Activated CD4-positive, alpha-beta T cell treated with anti-CD3 and anti-CD28 coated beads for 36 hours (primary cell): ENCODE data around the gene ADH6. TPM values are rescaled to one million over a fixed set of nuclear protein-coding genes. Genes with fewer than 3 reads are reported as not detected.
"Not testable (repeated sequence)": the region's sequence is repeated elsewhere in the genome, so short reads cannot be mapped to it uniquely, and the experiment has no call there.

Experiments used
- ATAC-seq: fragments of 200-7000 bp; cut with Tn5 transposase; one replicate; pipeline ENCODE4 v1.10.0; 2021; ENCODE audit warnings: mild to moderate bottlenecking, moderate library complexity
- CTCF ChIA-PET: fragments of 350-600 bp; sonication (Branson Sonifier 250); formaldehyde crosslinking; loops from one replicate; lab custom pipeline; 2021; ENCODE audit warnings: antibody characterized with exemption; lab: Charles Lee
- POLR2A ChIA-PET: fragments of 350-600 bp; sonication (Branson Sonifier 250); formaldehyde crosslinking; loops from one replicate; lab custom pipeline; 2021; ENCODE audit warnings: antibody characterized with exemption, inconsistent platforms; lab: Charles Lee
- DNase-seq: peaks from one replicate; pipeline ENCODE4 v3.0.0-alpha.2; 2020
- H3K27ac Mint-ChIP-seq: one replicate; pipeline ENCODE4 v1.8.0; 2021; ENCODE audit warnings: mixed read lengths
- H3K27me3 Mint-ChIP-seq: one replicate; pipeline ENCODE4 v1.8.0; 2021; ENCODE audit warnings: mixed read lengths
- H3K36me3 Mint-ChIP-seq: one replicate; pipeline ENCODE4 v1.8.0; 2021; ENCODE audit warnings: low read depth, mixed read lengths
- H3K4me1 Mint-ChIP-seq: one replicate; pipeline ENCODE4 v1.8.0; 2021; ENCODE audit warnings: mixed read lengths
- H3K4me3 Mint-ChIP-seq: one replicate; pipeline ENCODE4 v1.8.0; 2021; ENCODE audit warnings: mild to moderate bottlenecking, moderate library complexity, mixed read lengths
- H3K9me3 Mint-ChIP-seq: one replicate; pipeline ENCODE4 v1.8.0; 2021; ENCODE audit warnings: low read depth, mixed read lengths
- intact Hi-C, 2 experiments: fragments of 100-400 bp; cut with DNase I in 1 of 2; cut with micrococcal nuclease in 1 of 2; formaldehyde crosslinking; loops; one replicate each; pipeline versions ENCODE4 v1.14.2 to v1.15.1; 2022 to 2024; cut with DNase I, micrococcal nuclease
- total RNA-seq, 2 experiments: library from RNA; stranded (reverse); gene quantifications; one replicate each; pipeline ENCODE4 v1.2.3, GENCODE V29; 2021

The ADH6 gene
- total RNA-seq, 2 experiments from 2014 or later, result not detected

- not testable (repeated sequence) for H3K4me3 Mint-ChIP-seq
Measured at GRCh38 chr4:99189900-99190299, 29.1 kb downstream of the ADH6 start.

GRCh38 chr4:99186029-99186428 is 33.0 kb downstream of the ADH6 start:
- ChIA-PET POLR2A (no interaction called here), CTCF (no interaction called here)
- Mint-ChIP-seq H3K9me3 (peaks cover 5% of the 10 kb centered on the region), H3K4me3 (no peak overlapping the region), H3K27ac (no peak overlapping the region), H3K4me1 (no peaks in the 10 kb centered on the region), H3K27me3 (no peaks in the 10 kb centered on the region), H3K36me3 (peaks cover 3% of the 10 kb centered on the region)
- ATAC-seq (no peak), DNase-seq (no peak)
- intact Hi-C loops, result no loop called here

More at GRCh38 chr4:99189900-99190299, 29.1 kb downstream of the ADH6 start:
- H3K27ac Mint-ChIP-seq, ATAC-seq, POLR2A ChIA-PET, H3K36me3 Mint-ChIP-seq, H3K27me3 Mint-ChIP-seq, H3K9me3 Mint-ChIP-seq, CTCF ChIA-PET, DNase-seq, intact Hi-C loops, H3K4me1 Mint-ChIP-seq: not testable (repeated sequence)

GRCh38 chr4:99185581-99185980 is 33.5 kb downstream of the ADH6 start:
- no peak for DNase-seq
- intact Hi-C loops, result no loop called here
- CTCF ChIA-PET, result no interaction called here
- Mint-ChIP-seq H3K4me3 (no peak overlapping the region), H3K4me1 (no peaks in the 10 kb centered on the region), H3K27me3 (no peaks in the 10 kb centered on the region), H3K9me3 (peaks cover 5% of the 10 kb centered on the region), H3K36me3 (peaks cover 3% of the 10 kb centered on the region), H3K27ac (no peak overlapping the region)
- ATAC-seq, result no peak
- POLR2A ChIA-PET, result no interaction called here

- ATAC-seq (no peak), DNase-seq (no peak)
- H3K27me3 Mint-ChIP-seq, result peaks cover 2% of the 10 kb centered on the region
- H3K27ac Mint-ChIP-seq, result no peak overlapping the region
- no peak overlapping the region for H3K4me3 Mint-ChIP-seq
- CTCF ChIA-PET, result no interaction called here
- no peaks in the 10 kb centered on the region for H3K4me1 Mint-ChIP-seq
- POLR2A ChIA-PET, result no interaction called here
- peaks cover 14% of the 10 kb centered on the region for H3K9me3 Mint-ChIP-seq
- intact Hi-C loops, result no loop called here
- peaks cover 5% of the 10 kb centered on the region for H3K36me3 Mint-ChIP-seq
Measured at GRCh38 chr4:99180382-99181070, 38.5 kb downstream of the ADH6 start.

- Mint-ChIP-seq H3K9me3 (peaks cover 14% of the 10 kb centered on the region), H3K4me3 (no peak overlapping the region), H3K4me1 (no peaks in the 10 kb centered on the region), H3K27me3 (peaks cover 2% of the 10 kb centered on the region), H3K36me3 (peaks cover 3% of the 10 kb centered on the region), H3K27ac (no peak overlapping the region)
- DNase-seq (no peak), ATAC-seq (no peak)
- intact Hi-C loops, result no loop called here
- POLR2A ChIA-PET, result no interaction called here
- CTCF ChIA-PET, result interaction anchor here (1.5 kb wide), 1 partner anchor 13 kb away, joined by 3 read pairs; no protein-coding TSS in a partner anchor
Measured at GRCh38 chr4:99179626-99180025, 39.4 kb downstream of the ADH6 start.

- CTCF ChIA-PET, result interaction anchor here (1.5 kb wide), 1 partner anchor 14 kb away, joined by 3 read pairs; no protein-coding TSS in a partner anchor
- POLR2A ChIA-PET, result no interaction called here
Measured at GRCh38 chr4:99179178-99179577, 39.9 kb downstream of the ADH6 start.

GRCh38 chr4:99166544-99166943 is 52.5 kb downstream of the ADH6 start:
- H3K27ac Mint-ChIP-seq, result no peak overlapping the region
- ChIA-PET POLR2A (no interaction called here), CTCF (interaction anchor here (0.7 kb wide), 1 partner anchor 925 kb away, joined by 3 read pairs; no protein-coding TSS in a partner anchor)
- no peaks in the 10 kb centered on the region for H3K4me1 Mint-ChIP-seq
- H3K4me3 Mint-ChIP-seq, result no peak overlapping the region
- no peaks in the 10 kb centered on the region for H3K9me3 Mint-ChIP-seq
- H3K36me3 Mint-ChIP-seq, result no peaks in the 10 kb centered on the region
- ATAC-seq (no peak), DNase-seq (no peak)
- intact Hi-C loops, result no loop called here
- no peaks in the 10 kb centered on the region for H3K27me3 Mint-ChIP-seq

More at GRCh38 chr4:99179178-99179577, 39.9 kb downstream of the ADH6 start:
- H3K36me3 Mint-ChIP-seq, result peaks cover 3% of the 10 kb centered on the region
- ATAC-seq, result no peak
- intact Hi-C loops, result no loop called here
- peaks cover 13% of the 10 kb centered on the region for H3K9me3 Mint-ChIP-seq
- H3K27ac Mint-ChIP-seq, result no peak overlapping the region
- H3K4me1 Mint-ChIP-seq, result no peaks in the 10 kb centered on the region
- no peak overlapping the region for H3K4me3 Mint-ChIP-seq
- no peak for DNase-seq
- peaks cover 2% of the 10 kb centered on the region for H3K27me3 Mint-ChIP-seq

- no peak overlapping the region for H3K4me3 Mint-ChIP-seq
- no peaks in the 10 kb centered on the region for H3K36me3 Mint-ChIP-seq
- DNase-seq (no peak), ATAC-seq (no peak)
- no peaks in the 10 kb centered on the region for H3K4me1 Mint-ChIP-seq
- no peak overlapping the region for H3K27ac Mint-ChIP-seq
- H3K27me3 Mint-ChIP-seq, result no peaks in the 10 kb centered on the region
- CTCF ChIA-PET, result interaction anchor here (0.7 kb wide), 1 partner anchor 925 kb away, joined by 3 read pairs; no protein-coding TSS in a partner anchor
- intact Hi-C loops, result no loop called here
- no peaks in the 10 kb centered on the region for H3K9me3 Mint-ChIP-seq
- POLR2A ChIA-PET, result no interaction called here
Measured at GRCh38 chr4:99165978-99166377, 53.1 kb downstream of the ADH6 start.

- no peak for DNase-seq
- no peak for ATAC-seq
- ChIA-PET CTCF (interaction anchor here (0.6 kb wide), 1 partner anchor 234 kb away, joined by 3 read pairs; no protein-coding TSS in a partner anchor), POLR2A (no interaction called here)
- no peaks in the 10 kb centered on the region for H3K4me1 Mint-ChIP-seq
- H3K9me3 Mint-ChIP-seq, result no peaks in the 10 kb centered on the region
- intact Hi-C loops, result no loop called here
- H3K36me3 Mint-ChIP-seq, result no peaks in the 10 kb centered on the region
- H3K4me3 Mint-ChIP-seq, result no peak overlapping the region
- H3K27me3 Mint-ChIP-seq, result no peaks in the 10 kb centered on the region
- H3K27ac Mint-ChIP-seq, result no peak overlapping the region
Measured at GRCh38 chr4:99161373-99162099, 57.5 kb downstream of the ADH6 start.

- Mint-ChIP-seq H3K36me3 (no peaks in the 10 kb centered on the region), H3K9me3 (no peaks in the 10 kb centered on the region), H3K4me3 (no peak overlapping the region), H3K27ac (no peak overlapping the region), H3K4me1 (no peaks in the 10 kb centered on the region), H3K27me3 (peaks cover 2% of the 10 kb centered on the region)
- no peak for DNase-seq
- CTCF ChIA-PET, result no interaction called here
- no peak for ATAC-seq
- intact Hi-C loops, result no loop called here
- POLR2A ChIA-PET, result interaction anchor here (0.5 kb wide), 1 partner anchor 857 kb away, joined by 4 read pairs; no protein-coding TSS in a partner anchor
Measured at GRCh38 chr4:99159699-99160098, 59.3 kb downstream of the ADH6 start.

- Mint-ChIP-seq H3K4me1 (no peaks in the 10 kb centered on the region), H3K27me3 (peaks cover 2% of the 10 kb centered on the region), H3K27ac (no peak overlapping the region), H3K9me3 (no peaks in the 10 kb centered on the region), H3K4me3 (no peak overlapping the region), H3K36me3 (no peaks in the 10 kb centered on the region)
- ATAC-seq (no peak), DNase-seq (no peak)
- intact Hi-C loops, result no loop called here
- POLR2A ChIA-PET, result no interaction called here
- CTCF ChIA-PET, result no interaction called here
Measured at GRCh38 chr4:99157478-99157935, 61.5 kb downstream of the ADH6 start.
